ENCODE data around the gene IFNLR1.

The IFNLR1 gene

GRCh38 chr1:24119859-24120756, 67.0 kb downstream of the IFNLR1 start:
- DNase-seq = no peak

- DNase-seq = no peak
These were observed 67.6 kb downstream of the IFNLR1 start for GRCh38 chr1:24119489-24119858.

GRCh38 chr1:24118410-24119242, 68.5 kb downstream of the IFNLR1 start:
- no peak for DNase-seq

GRCh38 chr1:24117722-24118409, 69.2 kb downstream of the IFNLR1 start:
- no peak for DNase-seq

GRCh38 chr1:24117132-24117531, 70.0 kb downstream of the IFNLR1 start:
- no peak for DNase-seq

GRCh38 chr1:24114753-24115152, 72.3 kb downstream of the IFNLR1 start:
- no peak for DNase-seq

GRCh38 chr1:24113641-24114033, 73.5 kb downstream of the IFNLR1 start:
- DNase-seq = no peak

GRCh38 chr1:24111996-24112779, 74.9 kb downstream of the IFNLR1 start, which contains the start of gene MYOM3:
MYOM3 (minus strand) TSS chr1:24112135; CDS start chr1:24108636, 3,499 bp downstream.
- DNase-seq = peak; percentile 46

GRCh38 chr1:24111262-24111995, 75.7 kb downstream of the IFNLR1 start:
- no peak for DNase-seq

GRCh38 chr1:24110642-24111261, 76.3 kb downstream of the IFNLR1 start:
- no peak for DNase-seq

GRCh38 chr1:24109686-24110475, 77.2 kb downstream of the IFNLR1 start:
- DNase-seq = no peak

- no peak for DNase-seq
These were observed 78.0 kb downstream of the IFNLR1 start for GRCh38 chr1:24109166-24109483.

- DNase-seq = no peak
These were observed 78.5 kb downstream of the IFNLR1 start for GRCh38 chr1:24108334-24109165.

GRCh38 chr1:24107462-24108138, 79.5 kb downstream of the IFNLR1 start:
- DNase-seq = no peak

GRCh38 chr1:24105368-24106160, 81.5 kb downstream of the IFNLR1 start:
- DNase-seq = no peak

GRCh38 chr1:24104854-24105253, 82.2 kb downstream of the IFNLR1 start:
- no peak for DNase-seq

Measured in stimulated activated CD4-positive, alpha-beta T cell treated with anti-CD3 and anti-CD28 coated beads, Interleukin-4, amount 100 ng/mL, for 24 hours (primary cell).